K562 (cell line): Measurements from ENCODE around the gene DIPK1A. TPM values are rescaled to one million over a fixed set of nuclear protein-coding genes. Genes with fewer than 3 reads are reported as not detected.

Source experiments
- ARHGAP35 ChIP-seq: fragments of 450-650 bp; IDR thresholded peaks from 2 replicates; pipeline ENCODE4 v1.6.1; 2018; ENCODE audit not compliant: partially characterized antibody
- E2F1 ChIP-seq: sonication (generic); formaldehyde crosslinking; IDR thresholded peaks from 2 replicates; pipeline ENCODE4 v1.8.1; 2023; ENCODE audit warnings: mild to moderate bottlenecking, missing genetic modification reagents, moderate library complexity
- HCFC1 ChIP-seq: IDR thresholded peaks from 2 replicates; pipeline ENCODE4 v1.6.1; 2012; ENCODE audit warnings: low read depth, low read length, improper control_type of control experiment
- HMBOX1 ChIP-seq: sonication (generic); IDR thresholded peaks from 2 replicates; pipeline ENCODE4 v1.6.1; 2016
- MYBL2 ChIP-seq, 2 experiments: fragments of 450-650 bp in 1 of 2; sonication (generic) in 1 of 2; formaldehyde crosslinking in 1 of 2; IDR thresholded peaks; 2 replicates each; pipeline versions ENCODE4 v1.6.1 to v1.8.1; 2017 to 2022; ENCODE audit warnings: borderline replicate concordance in 1 of 2, inconsistent platforms in 1 of 2, low read depth in 1 of 2, mild to moderate bottlenecking in 1 of 2, missing genetic modification reagents in 1 of 2, moderate library complexity in 1 of 2
- NKRF ChIP-seq: fragments of 450-650 bp; IDR thresholded peaks from 2 replicates; pipeline ENCODE4 v1.6.1; 2016; ENCODE audit warnings: borderline replicate concordance
- PHB ChIP-seq: fragments of 250-450 bp; sonication (Bioruptor Pico); IDR thresholded peaks from 2 replicates; pipeline ENCODE4 v1.5.0; 2021
- SETDB1 ChIP-seq: IDR thresholded peaks from one replicate; pipeline ENCODE4 v1.6.1; 2012; ENCODE audit warnings: low read length, control low read depth, inconsistent platforms
- TGIF2 ChIP-seq: sonication (generic); formaldehyde crosslinking; IDR thresholded peaks from 2 replicates; pipeline ENCODE4 v1.8.1; 2022; ENCODE audit warnings: mild to moderate bottlenecking, missing genetic modification reagents, moderate library complexity
- TRIM24 ChIP-seq, 2 experiments: fragments of 450-650 bp; IDR thresholded peaks; 2 replicates each; pipeline ENCODE4 v1.6.1; 2016
- ZBTB17 ChIP-seq: fragments of 450-650 bp; formaldehyde crosslinking; IDR thresholded peaks from 2 replicates; pipeline ENCODE4 v1.4.0; 2020; ENCODE audit warnings: mild to moderate bottlenecking
- ZBTB40 ChIP-seq, 2 experiments: fragments of 450-650 bp in 1 of 2; sonication (generic) in 1 of 2; formaldehyde crosslinking in 1 of 2; IDR thresholded peaks; 2 replicates each; pipeline versions ENCODE4 v1.7.1 to v1.9.0; 2016 to 2022; ENCODE audit warnings: inconsistent platforms in 1 of 2, mild to moderate bottlenecking in 1 of 2, missing genetic modification reagents in 1 of 2
- ZNF384 ChIP-seq: IDR thresholded peaks from 2 replicates; pipeline ENCODE4 v1.6.1; 2012; ENCODE audit warnings: low read depth, low read length, improper control_type of control experiment
- ZNF644 ChIP-seq: fragments of 200-800 bp; sonication (Bioruptor generic); IDR thresholded peaks from 2 replicates; pipeline ENCODE4 v1.6.1; 2016; ENCODE audit warnings: low read depth, missing genetic modification characterization, missing compliant biosample characterization
- polyA plus RNA-seq, 8 experiments: library from polyadenylated mRNA; depleted of rRNA in 4 of 8; stranded (reverse) in 5 of 8; unstranded in 3 of 8; fragments of >200 nt; fragmentation: Nextera tagmentation in 2 of 8; fragmentation: Illumina TruSeq in 1 of 8; extraction: Ambion mirVana in 2 of 8; extraction: Trizol in 1 of 8; gene quantifications; 2 replicates each; pipeline versions ENCODE4 v1.2.1 to v1.2.3, GENCODE V29; 2011 to 2014; ENCODE audit warnings: inconsistent platforms in 1 of 8, missing spikeins in 1 of 8
- total RNA-seq, 7 experiments: library from RNA; depleted of rRNA in 6 of 7; stranded (reverse); fragments of >200 nt in 6 of 7; fragmentation: Illumina TruSeq in 2 of 7; extraction: Trizol in 2 of 7; gene quantifications; 2 replicates each; pipeline versions ENCODE4 v1.2.1 to v1.2.3, GENCODE V29; 2011 to 2021; ENCODE audit warnings: low replicate concordance in 1 of 7

Gene DIPK1A
- total and polyA plus RNA-seq, 9 of the 15 experiments (the other 6 are each of a cell fraction or from before 2014, with no cell fraction given): 0.54 to 2.5 (median 1.3) TPM

- no peak for TF ChIP-seq NKRF
- no peak for TF ChIP-seq SETDB1
- no peak for TF ChIP-seq HMBOX1
- TF ChIP-seq ARHGAP35: no peak
- no peak for TF ChIP-seq ZBTB17 (CRISPR knock-in tag)
- no peak for TF ChIP-seq E2F1 (CRISPR knock-in tag)
- no peak for TF ChIP-seq ZNF644 (tag)
- no peak for TF ChIP-seq ZBTB40 (IDR thresholded peaks at IDR 0.05)
- TF ChIP-seq ZBTB40 (CRISPR knock-in tag; IDR thresholded peaks at IDR 0.05): no peak
- TF ChIP-seq TGIF2: no peak
- no peak for TF ChIP-seq PHB (CRISPR knock-in tag)
- no peak for TF ChIP-seq MYBL2 (IDR thresholded peaks at IDR 0.05; ENCODE audit: low read depth)
- TF ChIP-seq MYBL2 (CRISPR knock-in tag; IDR thresholded peaks at IDR 0.05; ENCODE audit: borderline replicate concordance): no peak
- no peak for TF ChIP-seq HCFC1
- TF ChIP-seq TRIM24 (IDR thresholded peaks at IDR 0.05): no peak
- TF ChIP-seq ZNF384: no peak
Measured at GRCh38 chr1:92961131-92961895, at the start of gene DIPK1A (continued).
